GM12892 (cell line): ENCODE measurements around the gene MAGEB10.

Source experiments
- POLR2A ChIP-seq: IDR thresholded peaks from 2 replicates; pipeline ENCODE4 v1.6.1; 2011; ENCODE audit warnings: low read depth, low read length, control low read depth
- POLR2AphosphoS5 ChIP-seq: IDR thresholded peaks from 2 replicates; pipeline ENCODE4 v1.6.1; 2011; ENCODE audit warnings: low read depth, low read length, control low read depth
- TAF1 ChIP-seq: IDR thresholded peaks from 2 replicates; pipeline ENCODE4 v1.6.1; 2011; ENCODE audit warnings: low read depth, mild to moderate bottlenecking, control low read depth, low read length, borderline replicate concordance

DNA sequence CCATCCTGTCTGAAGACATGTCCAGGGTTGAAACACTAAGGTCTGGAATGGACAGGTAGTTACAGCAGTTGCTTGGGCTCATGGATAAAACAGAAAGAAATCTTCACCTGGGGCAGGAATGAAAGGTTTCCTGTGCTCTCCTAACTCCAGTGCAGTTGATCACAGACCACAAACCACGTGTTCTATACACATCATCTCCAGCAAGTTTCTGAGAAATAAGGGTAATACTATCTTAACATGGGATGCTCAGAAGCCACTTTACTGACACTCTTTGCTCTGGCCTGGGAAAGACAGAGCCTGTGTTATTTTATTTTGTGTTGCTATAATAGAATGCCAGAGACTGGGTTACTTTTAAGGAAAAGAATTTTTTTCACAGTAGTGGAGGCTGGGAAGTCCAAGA is 16.0 kb downstream of the MAGEB10 start:
- TF ChIP-seq POLR2A (no peak), POLR2AphosphoS5 (no peak), TAF1 (no peak)
